OCI-LY7 (cell line): ENCODE data around the gene HEPACAM. TPM values are rescaled to one million over a fixed set of nuclear protein-coding genes. Genes with fewer than 3 reads are reported as not detected.

Experiments
- BruUV-seq: library from RNA; stranded (reverse); fragments of 400-500 nt; replicated peaks from 2 replicates; lab custom pipeline; 2021; lab: Mats Ljungman, UMichigan
- CTCF ChIA-PET: fragments of 300-600 bp; sonication (Branson Sonifier 250); formaldehyde crosslinking; loops from one replicate; lab custom pipeline; 2022; ENCODE audit warnings: antibody characterized with exemption; ENCODE audit not compliant: unreplicated experiment; lab: Charles Lee
- POLR2A ChIA-PET: fragments of 300-600 bp; sonication (Branson Sonifier 250); formaldehyde crosslinking; loops from one replicate; lab custom pipeline; 2022; ENCODE audit warnings: antibody characterized with exemption; lab: Charles Lee
- DNase-seq: peaks from one replicate; pipeline ENCODE4 v3.0.0-alpha.2; 2015; ENCODE audit warnings: low spot score
- H2AFZ ChIP-seq: fragments of 200-600 bp; sonication (generic), shearing (Covaris generic); 2 replicates; pipeline ENCODE4 v1.6.1; 2014; ENCODE audit warnings: mild to moderate bottlenecking, antibody characterized with exemption, low read length, moderate library complexity
- H3K27ac ChIP-seq: fragments of 200-600 bp; sonication (generic); 2 replicates; pipeline ENCODE4 v1.5.1; 2014; ENCODE audit warnings: mixed run types, low read depth, mild to moderate bottlenecking, moderate library complexity, low read length, inconsistent platforms; ENCODE audit not compliant: poor library complexity, severe bottlenecking
- H3K36me3 ChIP-seq: fragments of 200-600 bp; sonication (generic); 2 replicates; pipeline ENCODE4 v1.6.1; 2014; ENCODE audit warnings: mild to moderate bottlenecking, antibody characterized with exemption, low read length, moderate library complexity, mixed read lengths; ENCODE audit not compliant: insufficient read depth
- H3K4me1 ChIP-seq: fragments of 200-600 bp; sonication (generic); 2 replicates; pipeline ENCODE4 v1.5.1; 2014; ENCODE audit warnings: mild to moderate bottlenecking, low read length; ENCODE audit not compliant: insufficient read depth, poor library complexity, severe bottlenecking
- H3K4me2 ChIP-seq: fragments of 200-600 bp; sonication (generic); 2 replicates; pipeline ENCODE4 v1.6.1; 2014; ENCODE audit warnings: mild to moderate bottlenecking, low read length
- H3K4me3 ChIP-seq: fragments of 200-600 bp; sonication (generic); 2 replicates; pipeline ENCODE4 v1.5.1; 2014; ENCODE audit warnings: mild to moderate bottlenecking, low read depth, low read length; ENCODE audit not compliant: poor library complexity, severe bottlenecking
- H3K79me2 ChIP-seq: fragments of 200-600 bp; sonication (generic); 2 replicates; pipeline ENCODE4 v1.6.1; 2016; ENCODE audit warnings: low read depth, mild to moderate bottlenecking, low read length, moderate library complexity, mixed read lengths; ENCODE audit not compliant: insufficient read depth
- H3K9me2 ChIP-seq: fragments of 200-600 bp; sonication (generic); 2 replicates; pipeline ENCODE4 v1.6.1; 2016; ENCODE audit warnings: mild to moderate bottlenecking, low read length, mixed read lengths; ENCODE audit not compliant: insufficient read depth
- H3K9me3 ChIP-seq: fragments of 200-600 bp; sonication (generic); 2 replicates; pipeline ENCODE4 v1.6.1; 2014; ENCODE audit warnings: mild to moderate bottlenecking, mixed run types, low read length, mixed read lengths
- H4K20me1 ChIP-seq: fragments of 200-600 bp; sonication (generic); 2 replicates; pipeline ENCODE4 v1.6.1; 2014; ENCODE audit warnings: mild to moderate bottlenecking, antibody characterized with exemption, low read length, moderate library complexity, mixed read lengths; ENCODE audit not compliant: insufficient read depth
- CTCF ChIP-seq: fragments of 200-600 bp; sonication (generic); conservative IDR thresholded peaks from 2 replicates; pipeline ENCODE4 v1.5.1; 2014; ENCODE audit warnings: mild to moderate bottlenecking, antibody characterized with exemption, low read length, moderate library complexity, mixed read lengths
- EZH2phosphoT487 ChIP-seq: fragments of 200-600 bp; sonication (generic); IDR thresholded peaks from 2 replicates; pipeline ENCODE4 v1.6.1; 2018; ENCODE audit warnings: low read depth, borderline replicate concordance, mild to moderate bottlenecking, mixed run types, antibody characterized with exemption, low read length, moderate library complexity, mixed read lengths
- intact Hi-C: fragments of 100-400 bp; cut with micrococcal nuclease; formaldehyde crosslinking; loops from one replicate; pipeline ENCODE4 v1.10.0; 2022; ENCODE audit not compliant: unreplicated experiment
- total RNA-seq, 2 experiments: library from RNA; depleted of rRNA in 1 of 2; stranded (reverse); fragments of >200 nt in 1 of 2; shearing (Covaris generic) in 1 of 2; gene quantifications; 2 replicates each; pipeline ENCODE4 v1.2.3, GENCODE V29; 2014 to 2022

The HEPACAM gene
- total RNA-seq, 2 experiments from 2014 or later: not detected

- H3K4me2 ChIP-seq: no peak overlapping the region
- peaks cover 9% of the 10 kb centered on the region for H3K36me3 ChIP-seq
- no peaks in the 10 kb centered on the region for H3K4me1 ChIP-seq
- TF ChIP-seq EZH2phosphoT487 (no peak), CTCF (no peak)
- no peaks in the 10 kb centered on the region for H4K20me1 ChIP-seq
- no peaks in the 10 kb centered on the region for H3K9me3 ChIP-seq
- DNase-seq: no peak
- CTCF ChIA-PET: no interaction called here
- H3K9me2 ChIP-seq: no peaks in the 10 kb centered on the region
- H3K79me2 ChIP-seq: no peaks in the 10 kb centered on the region
- no peak overlapping the region for H3K4me3 ChIP-seq
- H2AFZ ChIP-seq: no peak overlapping the region
- POLR2A ChIA-PET: no interaction called here
- no TSS peak for BruUV-seq
- H3K27ac ChIP-seq: no peak overlapping the region
- intact Hi-C loops: no loop called here
Observed at GRCh38 chr11:124977006-124977405, 41.2 kb upstream of the HEPACAM start.

- TF ChIP-seq EZH2phosphoT487 (no peak), CTCF (no peak)
- H3K27ac ChIP-seq: no peak overlapping the region
- no TSS peak for BruUV-seq
- no peak overlapping the region for H3K4me3 ChIP-seq
- H3K36me3 ChIP-seq: peaks cover 9% of the 10 kb centered on the region
- H4K20me1 ChIP-seq: no peaks in the 10 kb centered on the region
- no peaks in the 10 kb centered on the region for H3K4me1 ChIP-seq
- H3K79me2 ChIP-seq: no peaks in the 10 kb centered on the region
- ChIA-PET CTCF (no interaction called here), POLR2A (no interaction called here)
- no peak overlapping the region for H2AFZ ChIP-seq
- no peaks in the 10 kb centered on the region for H3K9me3 ChIP-seq
- no peak for DNase-seq
- no peak overlapping the region for H3K4me2 ChIP-seq
- H3K9me2 ChIP-seq: no peaks in the 10 kb centered on the region
- intact Hi-C loops: no loop called here
Observed at GRCh38 chr11:124976531-124976930, 40.7 kb upstream of the HEPACAM start.

- no peaks in the 10 kb centered on the region for H3K79me2 ChIP-seq
- H3K9me3 ChIP-seq: no peaks in the 10 kb centered on the region
- TF ChIP-seq CTCF (no peak), EZH2phosphoT487 (no peak)
- no peak for DNase-seq
- no peaks in the 10 kb centered on the region; the same call in 1 of the 2 replicates for H3K36me3 ChIP-seq
- H4K20me1 ChIP-seq: no peaks in the 10 kb centered on the region
- H3K4me2 ChIP-seq: no peak overlapping the region
- no peaks in the 10 kb centered on the region for H3K9me2 ChIP-seq
- CTCF ChIA-PET: no interaction called here
- no TSS peak for BruUV-seq
- no peak overlapping the region for H3K4me3 ChIP-seq
- no peak overlapping the region for H2AFZ ChIP-seq
- POLR2A ChIA-PET: no interaction called here
- no peak overlapping the region for H3K27ac ChIP-seq
- intact Hi-C loops: no loop called here
- H3K4me1 ChIP-seq: no peaks in the 10 kb centered on the region
Observed at GRCh38 chr11:124971810-124972209, 36.0 kb upstream of the HEPACAM start.
